HEK293T (cell line): ENCODE results near the gene SLC22A15.

Source experiments
- CTCF ChIA-PET: fragments of 350-600 bp; formaldehyde crosslinking; extraction: SDS; loops from one replicate; lab custom pipeline; 2021; ENCODE audit warnings: antibody characterized with exemption, inconsistent platforms; lab: Yijun Ruan, JAX
- POLR2A ChIA-PET: fragments of 350-600 bp; formaldehyde crosslinking; extraction: SDS; loops from one replicate; lab custom pipeline; 2020; ENCODE audit warnings: antibody characterized with exemption, inconsistent platforms; lab: Yijun Ruan, JAX
- DNase-seq: peaks from one replicate; pipeline ENCODE4 v3.0.0; 2012; ENCODE audit warnings: mixed read lengths; ENCODE audit errors: extremely low spot score
- ARNT ChIP-seq: fragments of 450-650 bp; IDR thresholded peaks from 2 replicates; pipeline ENCODE4 v1.6.1; 2017; ENCODE audit warnings: mild to moderate bottlenecking
- BHLHE40 ChIP-seq: fragments of 450-650 bp; IDR thresholded peaks from 2 replicates; pipeline ENCODE4 v1.6.1; 2016; ENCODE audit warnings: mild to moderate bottlenecking, moderate library complexity, borderline replicate concordance
- CTBP1 ChIP-seq: fragments of 450-650 bp; IDR thresholded peaks from 2 replicates; pipeline ENCODE4 v1.6.1; 2016; ENCODE audit warnings: borderline replicate concordance
- ELF4 ChIP-seq: fragments of 450-650 bp; IDR thresholded peaks from 2 replicates; pipeline ENCODE4 v1.6.1; 2017; ENCODE audit warnings: antibody characterized with exemption
- FOXA1 ChIP-seq: fragments of 450-650 bp; IDR thresholded peaks from 2 replicates; pipeline ENCODE4 v1.6.1; 2016; ENCODE audit warnings: mild to moderate bottlenecking
- FOXK2 ChIP-seq: fragments of 450-650 bp; IDR thresholded peaks from 2 replicates; pipeline ENCODE4 v1.6.1; 2016; ENCODE audit warnings: mild to moderate bottlenecking
- FOXM1 ChIP-seq: fragments of 450-650 bp; IDR thresholded peaks from 2 replicates; pipeline ENCODE4 v1.6.1; 2017; ENCODE audit warnings: mild to moderate bottlenecking, borderline replicate concordance
- HDGF ChIP-seq: fragments of 450-650 bp; IDR thresholded peaks from 2 replicates; pipeline ENCODE4 v1.6.1; 2017; ENCODE audit warnings: antibody characterized with exemption, borderline replicate concordance
- L3MBTL2 ChIP-seq: fragments of 450-650 bp; conservative IDR thresholded peaks from 2 replicates; pipeline ENCODE4 v1.6.1; 2016; ENCODE audit warnings: mild to moderate bottlenecking
- LEF1 ChIP-seq: fragments of 450-650 bp; IDR thresholded peaks from 2 replicates; pipeline ENCODE4 v1.6.1; 2017; ENCODE audit warnings: mild to moderate bottlenecking, borderline replicate concordance
- NFRKB ChIP-seq: fragments of 450-650 bp; IDR thresholded peaks from 2 replicates; pipeline ENCODE4 v1.6.1; 2016; ENCODE audit warnings: mild to moderate bottlenecking, moderate library complexity
- PKNOX1 ChIP-seq: fragments of 450-650 bp; IDR thresholded peaks from 2 replicates; pipeline ENCODE4 v1.6.1; 2016
- SP1 ChIP-seq: fragments of 450-650 bp; IDR thresholded peaks from 2 replicates; pipeline ENCODE4 v1.6.1; 2017
- SUZ12 ChIP-seq: fragments of 450-650 bp; IDR thresholded peaks from 2 replicates; pipeline ENCODE4 v1.6.1; 2016; ENCODE audit warnings: mild to moderate bottlenecking
- TARDBP ChIP-seq: fragments of 450-650 bp; IDR thresholded peaks from 2 replicates; pipeline ENCODE4 v1.6.1; 2016
- ZNF384 ChIP-seq: fragments of 450-650 bp; IDR thresholded peaks from 2 replicates; pipeline ENCODE4 v1.6.1; 2016

SLC22A15 gene

GRCh38 chr1:115976062-115976920, at the start of gene SLC22A15:
Gene SLC22A15 (plus strand): TSS chr1:115976513. CDS start chr1:115976628, 115 bp downstream.
- CTCF ChIA-PET: no interaction called here
- POLR2A ChIA-PET: interaction anchor here (1.1 kb wide), 1 partner anchor 205 kb away, joined by 3 read pairs; no protein-coding TSS in a partner anchor
- TF ChIP-seq CTBP1: no peak
- no peak for TF ChIP-seq HDGF
- TF ChIP-seq LEF1: 0 out of 2 replicates have a peak, but pooled peaks have one; percentile 26
- no peak; the same call in 1 of the 2 replicates for TF ChIP-seq L3MBTL2
- DNase-seq: peak; percentile 63

GRCh38 chr1:115927971-115928370, 48.3 kb upstream of the SLC22A15 start:
- TF ChIP-seq CTBP1: no peak
- TF ChIP-seq FOXA1: no peak
- no peak for TF ChIP-seq SP1
- no peak for TF ChIP-seq NFRKB
- TF ChIP-seq HDGF: no peak
- TF ChIP-seq FOXK2: no peak
- no peak for TF ChIP-seq ZNF384
- ChIA-PET CTCF (no interaction called here), POLR2A (no interaction called here)
- DNase-seq: no peak

- TF ChIP-seq CTBP1: no peak
- no peak for TF ChIP-seq TARDBP
- TF ChIP-seq ARNT: no peak
- no peak for TF ChIP-seq L3MBTL2
- no peak for TF ChIP-seq FOXK2
- ChIA-PET POLR2A (no interaction called here), CTCF (no interaction called here)
- no peak for DNase-seq
These were observed 46.4 kb upstream of the SLC22A15 start for GRCh38 chr1:115929881-115930280.

GRCh38 chr1:115933625-115934024, 42.7 kb upstream of the SLC22A15 start:
- ChIA-PET POLR2A (no interaction called here), CTCF (no interaction called here)
- TF ChIP-seq TARDBP: no peak
- no peak for TF ChIP-seq FOXA1
- no peak for TF ChIP-seq PKNOX1
- no peak for TF ChIP-seq BHLHE40
- no peak for TF ChIP-seq HDGF
- TF ChIP-seq SP1: no peak
- DNase-seq: no peak

GRCh38 chr1:115939455-115939854, 36.9 kb upstream of the SLC22A15 start:
- no peak for DNase-seq
- TF ChIP-seq TARDBP (no peak), BHLHE40 (no peak), FOXM1 (no peak), CTBP1 (no peak), ARNT (no peak), PKNOX1 (no peak), L3MBTL2 (no peak), ELF4 (no peak), LEF1 (no peak), SP1 (no peak)
- POLR2A ChIA-PET: no interaction called here
- CTCF ChIA-PET: no interaction called here

- TF ChIP-seq L3MBTL2 (no peak), HDGF (no peak), LEF1 (no peak), TARDBP (no peak), ELF4 (no peak)
- ChIA-PET CTCF (no interaction called here), POLR2A (no interaction called here)
- DNase-seq: no peak
These were observed 30.2 kb upstream of the SLC22A15 start for GRCh38 chr1:115946116-115946515.

GRCh38 chr1:115949156-115949555, 27.2 kb upstream of the SLC22A15 start:
- ChIA-PET POLR2A (no interaction called here), CTCF (no interaction called here)
- DNase-seq: no peak
- no peak for TF ChIP-seq FOXA1
- no peak for TF ChIP-seq HDGF
- TF ChIP-seq BHLHE40: no peak
- no peak for TF ChIP-seq ZNF384
- TF ChIP-seq ELF4: no peak
- no peak for TF ChIP-seq PKNOX1
- no peak for TF ChIP-seq FOXK2
- no peak for TF ChIP-seq LEF1
- TF ChIP-seq TARDBP: no peak
- TF ChIP-seq SUZ12: no peak
- no peak for TF ChIP-seq CTBP1
- TF ChIP-seq ARNT: no peak
- no peak for TF ChIP-seq L3MBTL2
- no peak for TF ChIP-seq FOXM1
